Left ventricle myocardium inferior (tissue), 1 donor: Measurements from ENCODE around the gene YTHDC2. TPM values are rescaled to one million over a fixed set of nuclear protein-coding genes. Genes with fewer than 3 reads are reported as not detected.

Experiments
- DNase-seq: peaks from one replicate; pipeline ENCODE4 v3.0.0-alpha.2; 2020
- H3K27ac ChIP-seq: fragments of 200-600 bp; replicated peaks from 2 replicates; pipeline ENCODE4 v1.8.0; 2021
- H3K27me3 ChIP-seq: fragments of 200-600 bp; 2 replicates; pipeline ENCODE4 v1.8.0; 2021; ENCODE audit warnings: low read depth
- H3K36me3 ChIP-seq: fragments of 200-600 bp; 2 replicates; pipeline ENCODE4 v1.8.0; 2021
- H3K4me1 ChIP-seq: fragments of 200-600 bp; 2 replicates; pipeline ENCODE4 v1.8.0; 2021
- H3K4me3 ChIP-seq: fragments of 200-600 bp; 2 replicates; pipeline ENCODE4 v1.8.0; 2021; ENCODE audit warnings: mild to moderate bottlenecking, moderate library complexity
- H3K9me3 ChIP-seq: fragments of 200-600 bp; replicated peaks from 2 replicates; pipeline ENCODE4 v1.8.0; 2021
- intact Hi-C: fragments of 100-400 bp; cut with micrococcal nuclease; formaldehyde crosslinking; loops from one replicate; pipeline ENCODE4 v1.11.0; 2022
- long read RNA-seq: library from polyadenylated mRNA; unstranded; transcript quantifications from one replicate; pipeline ENCODE4 v2.0.0, GENCODE V29; 2021
- total RNA-seq: library from RNA; stranded (reverse); fragmentation: NEBNext Ultra II Directional; extraction: Animal tissue kit (Norgen Biotek cat#: 25700); gene quantifications from one replicate; pipeline ENCODE4 v1.2.1, GENCODE V29; 2021
- TF ChIP-seq, protein P1 (sequence below): fragments of 200-600 bp; IDR thresholded peaks from 2 replicates; pipeline ENCODE4 v1.8.0; 2021; ENCODE audit warnings: antibody characterized with exemption, mild to moderate bottlenecking, borderline replicate concordance
- donor health status: DM: no; HTN: yes; CAD: no; lungs with severe emphysema.

YTHDC2 gene
- 13.6 TPM for total RNA-seq
- long read RNA-seq, full-length matches to known transcripts: 15 of 29 reads
- long read RNA-seq, partial matches to known transcripts: 4 of 29 reads
- long read RNA-seq, other reads (novel, unspliced or antisense): 10 of 29 reads

DNA sequence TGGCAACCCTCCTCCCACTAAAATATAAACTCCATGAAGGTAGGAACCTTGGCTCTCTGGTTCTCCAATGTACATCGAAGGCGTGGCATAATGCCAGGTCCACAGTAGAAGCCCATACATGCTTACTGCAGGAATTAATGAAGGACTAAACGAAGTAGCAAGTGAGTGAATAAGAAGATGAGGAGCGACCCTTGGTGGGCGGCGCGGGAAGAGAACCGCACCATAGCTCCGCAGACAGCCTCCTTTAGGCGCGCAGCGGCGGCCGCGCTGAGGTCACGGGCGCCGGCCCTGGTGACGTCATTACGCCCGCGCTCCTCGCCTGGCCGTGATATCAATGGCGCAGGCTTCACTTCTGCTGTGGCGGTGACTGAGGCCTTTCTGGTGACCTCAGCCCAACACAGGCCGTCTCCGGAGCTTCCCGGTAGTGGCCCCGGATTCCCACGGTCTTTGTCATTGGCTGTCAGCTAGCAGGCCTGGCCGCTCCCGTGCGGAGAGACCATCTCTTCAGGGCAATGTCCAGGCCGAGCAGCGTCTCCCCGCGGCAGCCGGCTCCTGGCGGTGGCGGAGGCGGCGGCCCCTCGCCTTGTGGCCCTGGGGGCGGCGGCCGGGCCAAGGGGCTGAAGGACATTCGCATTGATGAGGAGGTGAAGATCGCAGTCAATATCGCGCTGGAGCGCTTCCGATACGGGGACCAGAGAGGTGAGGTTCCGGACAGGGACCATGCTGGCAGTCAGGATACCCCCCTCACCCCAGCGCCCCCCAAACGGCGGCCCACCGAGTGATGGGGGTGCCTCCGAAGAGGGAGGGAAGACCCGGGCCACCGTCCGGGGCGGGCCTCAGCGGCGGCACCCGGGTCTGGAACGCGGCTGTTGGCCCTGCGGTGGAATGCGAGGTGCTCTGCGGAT, at the start of gene YTHDC2:
Gene YTHDC2, plus strand, starts transcription at position 311 of the 905 bp plus-strand sequence. Its CDS starts 202 bp downstream, at position 513.
- H3K36me3 ChIP-seq: peaks cover 17% of the 10 kb centered on the region
- peak within 1 kb of the TSS; percentile 79 for H3K4me3 ChIP-seq
- no peaks in the 10 kb centered on the region for H3K9me3 ChIP-seq
- H3K27me3 ChIP-seq: no peaks in the 10 kb centered on the region
- peak; percentile 89 for DNase-seq
- TF ChIP-seq, protein P1, sequence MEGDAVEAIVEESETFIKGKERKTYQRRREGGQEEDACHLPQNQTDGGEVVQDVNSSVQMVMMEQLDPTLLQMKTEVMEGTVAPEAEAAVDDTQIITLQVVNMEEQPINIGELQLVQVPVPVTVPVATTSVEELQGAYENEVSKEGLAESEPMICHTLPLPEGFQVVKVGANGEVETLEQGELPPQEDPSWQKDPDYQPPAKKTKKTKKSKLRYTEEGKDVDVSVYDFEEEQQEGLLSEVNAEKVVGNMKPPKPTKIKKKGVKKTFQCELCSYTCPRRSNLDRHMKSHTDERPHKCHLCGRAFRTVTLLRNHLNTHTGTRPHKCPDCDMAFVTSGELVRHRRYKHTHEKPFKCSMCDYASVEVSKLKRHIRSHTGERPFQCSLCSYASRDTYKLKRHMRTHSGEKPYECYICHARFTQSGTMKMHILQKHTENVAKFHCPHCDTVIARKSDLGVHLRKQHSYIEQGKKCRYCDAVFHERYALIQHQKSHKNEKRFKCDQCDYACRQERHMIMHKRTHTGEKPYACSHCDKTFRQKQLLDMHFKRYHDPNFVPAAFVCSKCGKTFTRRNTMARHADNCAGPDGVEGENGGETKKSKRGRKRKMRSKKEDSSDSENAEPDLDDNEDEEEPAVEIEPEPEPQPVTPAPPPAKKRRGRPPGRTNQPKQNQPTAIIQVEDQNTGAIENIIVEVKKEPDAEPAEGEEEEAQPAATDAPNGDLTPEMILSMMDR: peak; percentile 42
- intact Hi-C loops: loop anchor here (5.0 to 10.0 kb wide), 2 partner anchors 176 to 519 kb away; no protein-coding TSS in a partner anchor
- peak within 1 kb of the TSS; percentile 92 for H3K27ac ChIP-seq
- H3K4me1 ChIP-seq: peaks cover 41% of the 10 kb centered on the region

DNA sequence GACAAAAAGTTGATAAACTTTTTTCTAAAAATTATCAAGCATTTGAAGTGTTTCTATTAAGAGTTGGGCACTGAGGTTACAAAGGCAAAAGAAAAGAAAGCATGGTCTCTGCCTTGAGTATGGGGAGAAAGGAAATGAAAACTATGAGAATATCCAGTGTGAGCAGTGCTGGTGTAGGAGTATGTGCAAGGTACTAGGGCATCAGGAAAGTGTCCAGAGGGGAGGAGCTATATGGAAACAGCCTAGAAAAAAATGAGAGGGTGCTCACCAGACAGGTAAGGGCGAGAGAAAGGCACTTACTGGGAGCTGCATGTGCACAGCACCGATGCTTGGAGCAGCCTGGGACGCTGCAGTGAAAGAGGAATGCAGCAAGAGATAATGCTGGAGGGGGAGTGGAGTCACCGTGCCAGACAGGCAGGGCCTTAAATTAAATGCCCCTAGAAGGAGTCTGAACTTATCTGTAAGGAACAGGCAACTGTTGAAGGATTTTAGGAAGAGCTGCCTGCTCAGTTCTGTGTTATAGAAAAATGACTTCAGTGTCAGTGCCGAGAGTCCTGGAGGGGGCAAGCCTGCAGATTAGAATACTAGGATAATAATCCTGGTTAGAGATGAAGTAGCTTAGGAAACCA, 39.3 kb upstream of the YTHDC2 start:
- H3K36me3 ChIP-seq: no peaks in the 10 kb centered on the region
- peaks cover 8% of the 10 kb centered on the region for H3K4me1 ChIP-seq
- H3K9me3 ChIP-seq: no peaks in the 10 kb centered on the region
- no peak overlapping the region for H3K27ac ChIP-seq
- no peak for DNase-seq
- H3K4me3 ChIP-seq: no peak overlapping the region
- TF ChIP-seq, protein P1: no peak
- H3K27me3 ChIP-seq: no peaks in the 10 kb centered on the region
- intact Hi-C loops: no loop called here

DNA sequence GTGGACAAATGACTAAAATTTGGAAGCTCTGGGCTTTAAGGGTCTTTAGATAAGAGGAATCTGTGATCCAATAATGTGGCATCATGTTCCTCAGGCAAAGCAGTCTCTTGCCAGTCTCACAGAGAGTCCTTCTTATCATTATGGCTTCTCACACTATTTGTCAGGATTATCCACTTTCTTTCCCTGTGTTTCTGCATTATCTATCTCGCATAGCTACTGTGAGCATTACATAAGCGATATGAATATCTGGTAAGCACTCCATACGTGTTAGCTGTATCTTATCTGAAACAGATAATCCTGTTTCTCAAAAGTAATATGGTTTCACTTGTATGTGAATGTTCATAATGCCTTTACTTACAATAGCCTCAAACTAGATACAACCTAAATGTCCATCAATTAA, 34.8 kb upstream of the YTHDC2 start:
- DNase-seq: no peak
- no peak overlapping the region for H3K4me3 ChIP-seq
- intact Hi-C loops: no loop called here
- H3K27ac ChIP-seq: no peak overlapping the region
- peaks cover 8% of the 10 kb centered on the region for H3K4me1 ChIP-seq
- TF ChIP-seq, protein P1: no peak
- H3K9me3 ChIP-seq: no peaks in the 10 kb centered on the region
- no peaks in the 10 kb centered on the region for H3K27me3 ChIP-seq
- no peaks in the 10 kb centered on the region for H3K36me3 ChIP-seq

DNA sequence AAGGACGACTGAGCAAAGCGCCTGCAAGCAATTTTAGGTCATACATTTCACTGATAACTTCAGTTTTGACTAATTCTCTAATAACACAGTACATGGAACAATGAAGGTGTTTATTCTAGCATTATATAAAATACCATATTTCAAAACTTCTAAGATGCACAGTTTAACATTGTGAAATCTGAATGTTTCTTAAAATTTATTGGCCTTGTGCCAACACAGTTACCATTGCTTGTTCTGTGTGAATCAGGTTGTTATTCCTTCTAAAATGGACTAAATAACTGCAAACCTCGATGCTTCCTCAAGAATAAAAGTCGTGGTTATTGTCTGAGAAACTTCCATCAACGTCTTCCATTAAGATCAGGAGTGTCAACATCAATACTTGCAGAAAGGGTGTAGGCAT, 33.3 kb upstream of the YTHDC2 start:
- Histone ChIP-seq H3K27me3 (peaks cover 5% of the 10 kb centered on the region), H3K4me3 (no peak overlapping the region)
- intact Hi-C loops: loop anchor here (10.0 kb wide), 1 partner anchor 95 kb away; no protein-coding TSS in a partner anchor

DNA sequence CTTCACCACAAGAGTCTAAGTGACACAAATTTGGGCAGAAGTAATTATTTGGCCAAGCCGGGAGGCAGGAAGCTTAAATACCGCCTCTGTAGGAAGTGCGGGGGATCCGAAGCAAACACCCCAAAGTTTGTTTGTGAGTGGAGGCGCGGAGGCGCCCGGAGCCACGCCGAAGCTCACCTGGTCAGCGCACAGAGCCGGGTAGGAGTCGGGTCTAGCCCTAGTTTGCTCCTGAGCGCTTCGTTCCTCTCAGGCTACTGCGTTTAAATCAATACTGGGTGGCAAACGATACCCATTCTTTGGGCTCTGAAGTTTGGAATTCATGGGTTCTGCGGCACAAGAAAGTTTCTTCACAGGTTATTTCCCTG, 26.1 kb upstream of the YTHDC2 start:
- H3K9me3 ChIP-seq: peaks cover 19% of the 10 kb centered on the region
- TF ChIP-seq, protein P1: no peak
- H3K36me3 ChIP-seq: no peaks in the 10 kb centered on the region
- DNase-seq: no peak
- intact Hi-C loops: loop anchor here (10.0 kb wide), 1 partner anchor 103 kb away; no protein-coding TSS in a partner anchor
- H3K4me1 ChIP-seq: peaks cover 22% of the 10 kb centered on the region
- peaks cover 64% of the 10 kb centered on the region for H3K27me3 ChIP-seq
- H3K27ac ChIP-seq: peak overlapping the region; percentile 8
- peak overlapping the region; percentile 77 for H3K4me3 ChIP-seq

More for the DNA sequence above, 33.3 kb upstream of the YTHDC2 start:
- DNase-seq: no peak
- no peaks in the 10 kb centered on the region for H3K9me3 ChIP-seq
- H3K36me3 ChIP-seq: no peaks in the 10 kb centered on the region
- no peaks in the 10 kb centered on the region for H3K4me1 ChIP-seq
- TF ChIP-seq, protein P1: no peak
- H3K27ac ChIP-seq: no peak overlapping the region
